AML-193 (cell line): Measurements from ENCODE around the gene SULT1A1.
"Not testable (repeated sequence)": the region's sequence is repeated elsewhere in the genome, so short reads cannot be mapped to it uniquely, and the experiment has no call there.

Experiments used
- DNase-seq, 2 experiments: peaks; one replicate each; lab custom pipeline; 2025; lab: John Stamatoyannopoulos, UW

The SULT1A1 gene

DNA sequence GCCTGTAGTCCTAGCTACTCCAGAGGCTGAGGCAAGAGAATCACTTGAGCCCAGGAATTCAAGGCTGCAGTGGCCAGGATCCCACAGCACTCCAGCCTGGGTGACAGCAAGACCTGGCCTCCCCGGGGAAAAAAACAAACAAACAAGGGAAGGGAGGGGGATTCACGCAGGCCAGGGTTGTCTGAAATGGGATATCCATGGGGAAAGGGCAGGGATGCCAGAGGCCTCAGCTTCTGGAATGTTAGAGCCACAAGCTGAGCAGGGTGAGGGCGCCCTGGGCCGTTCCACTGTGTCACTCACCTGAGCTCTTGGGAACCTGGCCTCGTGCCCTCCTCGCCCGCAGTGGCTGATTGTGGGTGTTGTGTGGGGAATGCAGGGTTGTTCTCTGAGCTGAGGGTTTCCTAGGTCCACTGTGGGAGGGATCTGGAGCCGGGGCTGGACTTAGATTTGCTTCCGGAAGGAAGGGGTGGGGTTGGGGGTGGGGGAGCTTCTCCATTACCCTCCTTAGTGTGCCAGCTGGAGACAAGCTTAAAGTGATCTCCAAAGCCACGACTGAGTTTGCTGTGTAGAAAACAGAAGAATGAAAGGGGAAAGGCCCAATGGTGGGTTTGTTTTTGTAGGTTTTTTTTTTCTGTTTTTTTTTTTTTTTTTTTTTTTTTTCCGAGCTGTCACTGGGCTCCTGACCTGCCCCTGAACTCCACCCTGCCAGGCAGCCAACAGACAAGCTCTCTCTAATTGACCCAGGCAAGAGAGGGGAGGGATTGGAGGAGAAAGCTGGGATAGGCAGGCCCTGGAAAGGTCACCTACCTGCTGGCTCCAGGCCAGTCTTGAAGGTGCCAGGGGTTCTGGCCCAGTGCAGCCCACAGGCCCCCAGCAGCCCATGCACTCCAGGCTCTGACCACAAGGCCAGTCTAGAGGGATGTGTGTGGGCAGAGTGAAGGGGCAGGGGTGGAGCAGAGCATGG is at the start of gene SULT1A1:
Gene SULT1A1, minus strand, starts transcription at position 414 of the 964 bp plus-strand sequence. CDS start 1,189 bp downstream, outside the sequence.
- DNase-seq = no peak

DNA sequence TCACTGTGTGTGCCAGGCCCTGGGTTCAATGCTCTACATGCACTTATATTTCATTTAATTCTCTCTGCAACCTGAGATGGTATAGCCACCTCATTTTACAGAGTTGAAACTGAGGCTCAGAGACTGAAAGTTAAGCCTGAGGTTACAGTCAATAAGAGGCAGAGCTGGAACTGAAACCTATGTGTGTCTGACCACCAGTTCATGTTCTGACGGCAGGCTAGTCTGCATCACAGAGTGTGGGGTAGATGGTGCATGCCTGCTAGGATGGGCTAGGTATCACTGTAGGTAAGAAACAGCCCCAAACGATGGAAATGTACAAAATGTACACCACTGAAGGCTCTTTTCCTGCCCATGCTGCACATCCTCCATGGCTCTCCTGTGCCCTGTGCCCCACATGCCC is 30.1 kb upstream of the SULT1A1 start:
- DNase-seq = not testable (repeated sequence)

DNA sequence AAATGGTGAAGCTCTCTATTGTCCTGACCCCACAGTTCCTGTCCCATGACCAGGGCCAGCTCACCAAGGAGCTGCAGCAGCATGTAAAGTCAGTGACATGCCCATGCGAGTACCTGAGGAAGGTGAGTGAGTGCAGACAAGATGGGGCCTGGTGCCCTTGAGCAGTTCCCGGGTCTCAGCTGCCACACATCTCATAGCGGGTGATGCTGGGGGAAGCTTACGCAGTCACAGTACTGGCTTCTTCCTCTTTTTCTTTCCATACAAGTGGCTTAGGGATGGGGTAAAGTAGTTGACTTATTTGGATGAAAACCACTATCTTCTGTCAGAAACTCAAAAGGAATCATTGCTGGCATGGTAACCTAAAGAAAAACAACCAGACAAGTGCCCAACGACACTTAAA is 28.5 kb upstream of the SULT1A1 start:
- not testable (repeated sequence) for DNase-seq

DNA sequence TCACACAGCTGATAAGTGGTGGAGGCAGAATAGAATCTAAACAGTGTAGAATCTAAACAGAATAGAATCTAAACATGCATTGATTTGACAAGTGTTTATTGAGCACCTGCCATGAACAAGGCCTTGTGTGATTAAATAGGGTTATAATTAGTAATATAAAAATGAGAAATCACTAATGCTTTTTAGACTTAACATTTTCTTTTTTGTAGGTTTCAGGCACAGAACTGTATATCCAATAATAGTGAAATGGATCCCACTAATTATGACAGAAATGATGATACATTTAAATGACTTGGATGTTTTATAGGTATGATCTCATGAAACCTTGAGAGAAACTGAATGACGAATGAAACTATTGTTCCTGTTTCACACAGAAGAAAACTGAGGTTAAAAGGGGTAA is 27.9 kb upstream of the SULT1A1 start, which contains the start of gene NPIPB8:
Gene NPIPB8, plus strand, starts transcription at position 301 of the 400 bp plus-strand sequence. CDS start 296 bp downstream, outside the sequence.
- not testable (repeated sequence) for DNase-seq

DNA sequence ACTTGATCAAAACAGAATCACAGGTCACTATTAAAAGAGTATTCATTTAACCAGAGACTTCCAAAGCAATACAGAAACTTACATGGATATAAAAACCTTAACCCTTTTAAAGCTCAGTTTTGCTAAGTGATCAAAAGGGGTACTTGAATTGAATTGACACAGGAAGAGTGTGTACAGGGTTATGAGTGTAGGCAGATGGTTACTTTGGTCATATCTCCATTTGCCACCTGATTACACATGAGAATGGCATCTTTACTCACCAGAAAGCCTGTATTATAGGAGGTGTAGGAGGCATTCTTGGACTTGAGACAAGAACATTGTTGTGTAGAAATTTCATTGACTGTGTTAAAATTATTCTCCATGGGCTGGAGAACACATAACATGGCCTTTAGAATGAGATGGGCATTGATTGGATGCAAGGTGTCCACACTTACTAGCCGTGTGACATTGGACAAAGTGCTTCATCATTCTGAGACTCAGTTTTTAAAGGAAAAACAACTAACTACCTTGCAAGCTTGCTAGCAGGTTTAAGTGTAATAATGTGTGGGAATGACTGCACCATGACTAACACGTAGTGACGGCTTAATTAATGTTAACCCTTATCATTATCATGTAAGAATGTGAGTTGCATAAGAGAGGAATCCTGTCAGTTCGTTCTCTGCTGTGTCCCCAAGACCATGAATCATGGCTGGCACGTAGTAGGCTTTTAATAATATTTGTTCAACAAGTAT is 26.4 kb upstream of the SULT1A1 start:
- DNase-seq = not testable (repeated sequence)

DNA sequence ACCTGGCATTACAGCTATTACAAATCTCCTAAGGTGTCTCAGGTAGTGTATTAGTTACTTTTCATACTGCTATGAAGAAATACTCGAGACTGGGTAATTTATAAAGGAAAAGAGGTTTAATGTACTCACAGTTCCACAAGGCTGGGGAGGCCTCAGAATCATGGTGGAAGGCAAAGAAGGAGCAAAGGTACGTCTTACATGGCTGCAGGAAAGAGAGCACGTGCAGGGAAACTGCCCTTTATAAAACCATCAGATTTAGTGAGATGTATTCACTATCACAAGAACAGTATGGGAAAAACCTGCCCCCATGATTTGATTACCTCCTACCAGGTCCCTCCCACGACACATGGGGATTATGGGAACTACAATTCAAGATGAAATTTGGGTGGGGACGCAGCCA is 21.1 kb upstream of the SULT1A1 start:
- not testable (repeated sequence) for DNase-seq

DNA sequence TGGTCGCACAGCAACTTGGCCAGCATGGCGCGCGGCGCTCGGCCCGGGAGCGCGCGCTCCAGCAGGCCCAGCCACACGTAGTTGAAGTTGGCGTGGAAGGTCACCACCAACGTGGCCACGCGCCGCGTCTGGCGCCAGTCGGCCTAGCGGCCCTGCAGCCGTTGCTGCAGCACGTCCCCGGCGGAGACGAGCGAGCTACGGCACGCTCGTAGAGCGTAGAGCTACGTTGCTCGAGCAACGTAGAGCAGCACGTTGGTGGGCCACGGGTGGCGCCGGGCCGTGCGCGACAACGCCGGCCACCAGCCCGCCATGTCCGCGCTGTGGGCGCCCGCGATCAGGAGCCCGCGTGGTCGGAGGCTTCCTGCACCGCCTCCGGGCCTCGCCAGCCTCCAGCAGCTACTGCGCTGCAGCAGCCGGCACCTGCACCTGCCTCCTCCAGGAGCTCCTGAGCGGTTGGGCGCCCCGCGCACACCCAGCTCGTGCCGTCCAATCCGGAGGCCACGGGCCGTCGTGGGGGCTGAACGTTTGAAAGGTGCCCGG is 13.4 kb upstream of the SULT1A1 start:
- peak; percentile 11 for DNase-seq

DNA sequence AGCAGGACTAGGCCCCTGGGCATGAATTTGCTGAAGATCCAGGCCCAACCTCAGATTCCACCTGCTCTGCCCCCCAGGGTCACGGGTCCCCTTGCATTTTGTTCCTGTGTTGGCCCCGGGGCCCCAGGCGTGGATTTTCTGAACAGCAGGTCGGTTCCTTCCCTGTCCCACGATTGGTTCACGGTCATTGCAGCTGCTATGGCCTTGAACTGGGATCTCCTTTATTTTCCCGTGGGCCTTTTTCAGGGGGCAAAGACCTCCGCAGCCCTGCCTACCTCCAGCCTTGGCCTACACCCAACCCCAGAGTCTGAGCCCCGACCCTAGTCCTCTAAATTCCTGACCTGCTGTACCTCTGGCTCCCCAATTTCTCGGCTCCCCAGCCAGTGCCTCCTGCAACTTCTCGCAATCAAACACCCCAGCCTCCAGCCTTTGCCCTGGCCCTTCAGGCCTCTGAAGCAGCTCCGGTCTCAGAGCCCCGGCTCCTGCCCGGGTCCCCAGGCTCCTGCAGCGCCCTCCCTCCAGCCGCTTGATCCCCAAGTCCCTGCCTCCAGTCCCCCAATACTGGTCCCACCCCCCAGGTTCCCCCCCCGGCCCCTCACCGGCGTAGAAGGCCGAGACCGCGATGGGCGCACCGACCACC is 12.8 kb upstream of the SULT1A1 start:
- not testable (repeated sequence) for DNase-seq

DNA sequence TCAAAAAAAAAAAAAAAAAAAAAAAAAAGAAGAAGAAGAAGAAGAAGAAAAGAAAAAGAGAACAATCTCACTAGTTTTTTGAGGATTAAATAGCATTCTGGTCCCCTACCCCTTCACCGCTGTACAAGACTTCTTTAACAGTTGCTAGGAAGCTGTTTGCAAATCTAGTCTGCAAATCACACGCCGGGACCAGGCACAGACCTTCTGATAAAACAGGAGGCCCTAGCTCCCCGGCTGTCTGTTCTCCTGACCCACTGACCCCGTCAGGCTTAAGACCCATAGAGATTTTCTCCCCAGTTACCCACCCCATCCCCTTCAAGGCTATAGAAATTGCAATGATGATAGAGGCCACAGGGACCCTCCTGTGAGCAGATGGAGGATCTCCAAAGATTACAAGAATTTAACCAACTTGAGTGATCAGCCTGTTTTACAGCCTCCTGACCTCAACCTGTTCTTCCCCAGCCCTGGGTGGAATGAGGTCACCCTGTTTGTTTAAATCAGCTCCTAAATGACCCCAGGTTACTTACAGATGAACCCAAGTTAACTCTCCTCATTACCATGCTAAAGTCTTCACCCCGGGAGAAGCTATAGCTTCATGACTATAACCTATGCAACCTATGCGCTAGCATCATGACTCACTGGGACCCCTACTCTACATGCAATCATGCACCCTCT is 11.8 kb upstream of the SULT1A1 start:
- DNase-seq = no peak

DNA sequence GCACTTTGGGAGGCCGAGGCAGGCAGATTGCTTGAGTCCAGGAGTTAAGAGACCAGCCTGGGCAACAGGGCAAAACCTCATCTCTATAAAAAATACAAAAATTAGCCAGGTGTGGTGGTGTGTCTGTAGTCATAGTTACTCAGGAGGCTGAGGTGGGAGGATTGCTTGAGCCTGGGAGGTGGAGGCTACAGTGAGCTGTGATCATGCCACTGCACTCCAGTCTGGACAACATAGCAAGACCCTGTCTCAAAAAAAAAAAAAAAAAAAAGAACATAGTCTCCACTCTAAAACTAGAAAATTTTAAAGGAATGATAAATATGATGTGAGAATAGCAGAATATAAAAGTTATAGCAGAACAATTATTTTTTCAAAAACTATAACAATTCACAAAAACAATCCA is 10.5 kb upstream of the SULT1A1 start:
- not testable (repeated sequence) for DNase-seq

DNA sequence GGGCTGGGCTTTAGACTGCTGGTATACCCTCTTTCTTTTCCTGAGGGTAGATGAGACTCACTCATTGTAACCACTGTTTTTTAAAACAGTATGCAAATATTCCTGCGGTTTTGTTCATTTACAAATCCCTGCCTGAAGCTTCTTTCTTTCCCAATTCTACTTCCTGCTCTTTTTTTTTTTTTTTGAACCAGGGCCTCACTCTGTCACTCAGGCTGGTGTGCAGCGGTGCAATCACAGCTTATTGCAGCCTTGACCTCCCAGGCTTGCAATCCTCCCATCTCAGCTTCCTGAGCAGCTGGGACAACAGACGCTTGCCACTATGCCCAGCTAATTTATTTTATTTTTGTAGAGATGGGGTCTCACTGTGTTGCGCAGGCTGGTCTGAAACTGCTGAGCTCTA is 8.0 kb upstream of the SULT1A1 start:
- DNase-seq = peak; percentile 26 to 38

DNA sequence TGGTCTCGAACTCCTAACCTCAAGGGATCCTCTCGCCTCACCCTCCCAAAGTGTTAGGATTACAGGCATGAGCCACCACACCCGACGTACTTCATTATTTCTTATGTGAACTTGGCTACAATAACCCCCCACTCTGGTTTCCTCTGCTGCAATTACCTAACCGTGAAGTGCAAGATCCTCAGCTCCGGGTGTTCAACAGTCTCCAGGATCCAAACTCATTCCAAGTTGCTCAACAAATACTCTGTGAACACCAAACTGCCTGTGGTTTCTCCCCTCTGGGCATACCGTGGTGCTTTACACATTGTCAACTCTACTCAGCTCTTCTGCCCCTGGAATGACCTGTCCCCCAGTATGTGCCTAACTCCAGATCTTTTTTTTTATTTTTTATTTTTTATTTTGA is 6.8 kb upstream of the SULT1A1 start:
- no peak for DNase-seq

DNA sequence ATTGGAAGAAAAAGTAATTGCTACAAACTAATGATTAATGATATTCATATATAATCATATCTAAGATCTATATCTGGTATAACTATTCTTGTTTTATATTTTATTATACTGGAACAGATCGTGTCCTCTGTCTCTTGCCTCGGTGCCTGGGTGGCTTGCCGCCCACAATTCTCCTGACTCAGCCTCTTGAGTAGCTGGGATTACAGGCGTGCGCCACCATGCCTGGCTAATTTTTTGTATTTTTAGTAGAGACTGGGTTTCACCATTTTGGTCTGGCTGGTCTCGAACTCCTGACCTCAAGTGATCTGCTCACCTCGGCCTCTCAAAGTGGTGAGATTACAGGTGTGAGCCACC is 6.4 kb upstream of the SULT1A1 start:
- not testable (repeated sequence) for DNase-seq

DNA sequence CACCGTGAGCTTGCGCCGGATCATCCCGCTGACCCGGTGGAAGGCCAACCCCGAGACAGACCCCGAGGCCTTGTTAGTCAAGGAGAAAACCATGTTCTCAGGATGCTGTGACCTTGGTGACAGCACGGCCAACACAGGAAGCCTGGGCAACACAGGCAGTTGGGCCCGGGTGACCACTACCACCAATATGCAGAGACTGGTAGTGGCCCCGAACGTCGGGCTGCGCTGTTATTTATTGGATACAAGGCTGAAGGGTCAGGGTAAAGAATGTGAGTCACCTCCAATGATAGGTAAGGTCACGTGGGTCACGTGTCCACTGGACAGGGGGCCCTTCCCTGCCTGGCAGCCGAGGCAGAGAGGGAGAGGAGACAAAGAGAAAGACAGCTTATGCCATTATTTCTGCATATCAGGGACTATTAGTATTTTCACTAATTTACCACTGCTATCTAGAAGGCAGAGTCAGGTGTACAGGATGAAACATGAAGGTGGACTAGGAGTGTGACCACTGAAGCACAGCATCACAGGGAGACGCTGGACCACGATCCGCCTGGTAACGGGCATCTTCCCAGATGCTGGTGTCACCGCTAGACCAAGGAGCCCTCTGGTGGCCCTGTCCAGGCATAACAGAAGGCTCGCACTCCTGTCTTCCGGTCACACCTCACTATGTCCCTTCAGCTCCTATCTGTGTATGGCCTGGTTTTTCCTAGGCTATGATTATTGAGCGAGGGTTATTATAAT is 5.8 kb upstream of the SULT1A1 start:
- peak in 1 of 2 experiments; percentile 12 for DNase-seq

DNA sequence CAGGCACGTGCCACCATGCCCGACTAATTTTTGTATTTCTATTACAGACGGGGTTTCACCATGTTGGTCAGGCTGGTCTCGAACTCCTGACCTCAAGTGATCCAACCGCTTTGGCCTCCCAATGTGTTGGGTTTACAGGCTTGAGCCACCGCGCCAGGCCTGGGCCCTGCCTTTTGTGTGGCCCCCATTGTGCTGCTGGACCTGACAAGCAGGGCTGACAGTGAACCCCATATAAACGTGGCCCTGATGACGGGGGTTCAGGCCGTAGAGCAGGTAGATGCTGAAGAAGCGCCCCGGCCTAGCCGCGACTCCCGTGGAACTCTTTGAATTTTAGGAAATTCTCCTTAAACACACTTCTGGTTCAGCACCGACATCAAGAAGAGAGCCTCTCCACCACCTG is 4.7 kb upstream of the SULT1A1 start:
- DNase-seq = not testable (repeated sequence)

DNA sequence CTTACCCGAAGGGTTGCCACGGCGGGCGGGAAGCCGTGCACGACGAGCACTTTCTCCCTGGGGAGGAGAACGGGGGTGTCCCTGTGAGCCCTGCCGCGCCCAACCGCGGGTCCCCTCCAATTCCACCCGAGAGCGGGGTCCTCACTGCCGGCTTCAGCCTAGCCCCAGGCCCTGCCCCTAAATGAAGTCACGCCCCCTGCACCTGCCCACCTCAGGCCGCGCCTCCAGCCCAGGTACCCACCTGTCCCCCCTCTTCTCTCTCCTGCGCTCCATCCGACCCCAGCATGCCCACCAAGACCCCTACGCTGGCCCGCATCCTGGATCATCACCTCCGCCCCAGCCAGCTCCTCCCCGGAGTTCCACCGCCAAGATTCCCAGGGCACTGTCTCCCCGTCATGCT is 4.1 kb upstream of the SULT1A1 start:
- DNase-seq = not testable (repeated sequence)

DNA sequence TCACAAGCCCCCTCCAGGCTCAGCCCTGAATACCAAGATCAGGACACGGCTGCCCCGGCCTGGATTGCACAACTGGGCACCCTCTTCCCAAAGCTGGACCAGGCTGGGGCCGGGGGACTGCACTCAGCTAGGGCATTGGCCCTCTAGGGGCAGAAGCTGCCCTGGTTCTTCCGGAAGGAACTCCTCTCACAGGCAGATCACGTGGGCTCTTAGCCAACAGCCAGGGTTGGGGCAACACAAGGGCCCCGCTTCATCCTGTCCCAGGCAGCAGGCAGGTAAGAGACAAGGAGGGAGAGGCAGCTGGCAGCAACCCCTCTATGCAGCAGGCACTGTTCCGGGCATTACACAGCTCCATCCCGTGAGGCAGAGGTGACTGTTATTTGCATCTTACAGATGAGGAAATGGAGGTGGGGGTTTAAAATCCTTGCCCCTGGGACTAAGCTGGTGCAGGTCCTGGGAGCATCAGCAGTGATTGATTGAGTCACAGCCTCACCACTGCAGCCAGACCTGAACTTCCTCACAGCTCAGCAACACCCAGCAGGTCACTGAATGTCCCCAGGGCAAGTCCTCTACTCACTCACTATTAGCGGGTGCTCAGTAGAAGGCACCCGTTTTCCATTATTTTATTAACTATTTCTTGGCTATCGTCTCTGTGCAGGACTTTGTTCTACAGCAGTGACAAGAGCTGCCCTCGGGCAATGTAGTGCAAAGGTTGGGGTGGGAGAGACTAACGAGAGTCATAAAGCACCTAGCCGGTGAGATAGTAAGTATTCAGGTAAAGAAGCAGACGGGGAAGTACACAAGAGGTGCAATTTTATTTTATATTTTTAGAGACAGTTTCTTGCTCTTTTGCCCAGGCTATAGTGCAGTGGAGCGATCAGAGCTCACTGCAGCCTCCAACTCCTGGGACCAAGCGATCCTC is 2.8 kb upstream of the SULT1A1 start:
- DNase-seq = not testable (repeated sequence)

DNA sequence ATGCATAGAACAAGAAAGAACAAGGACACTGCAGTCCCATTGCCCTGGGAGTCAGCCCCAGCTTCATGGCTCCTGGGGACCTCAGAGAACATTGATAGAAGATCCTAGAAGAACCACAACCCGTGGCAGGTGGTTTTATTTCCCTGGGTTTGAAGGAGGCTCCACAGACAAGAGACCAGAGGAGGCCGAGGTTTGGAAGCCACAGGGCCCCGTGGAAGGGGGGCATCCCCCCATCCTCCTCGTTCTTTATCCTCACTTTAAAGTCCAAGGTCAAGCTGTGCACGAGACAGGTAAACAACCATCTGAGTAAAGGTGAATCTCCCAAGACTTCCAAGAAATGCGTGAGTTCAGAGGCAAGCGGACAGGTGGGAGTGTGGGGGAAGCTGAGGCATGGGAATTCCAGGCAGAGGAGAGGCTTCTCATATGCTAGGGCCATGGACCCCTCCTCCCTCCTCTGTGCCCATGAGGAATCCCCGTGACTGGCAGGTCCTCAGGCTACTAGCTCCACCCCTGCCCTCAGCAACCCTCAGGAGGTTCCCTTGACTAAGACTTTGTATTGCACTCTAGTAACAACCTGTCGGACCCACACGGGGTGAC is 849 bp upstream of the SULT1A1 start:
- DNase-seq = no peak
